Hepatocyte (in vitro differentiated cells): ENCODE data around the gene AHNAK.

ENCODE experiments used
- EZH2phosphoT487 ChIP-seq: fragments of 200-600 bp; sonication (generic); IDR thresholded peaks from one replicate; pipeline ENCODE4 v1.6.1; 2018; ENCODE audit warnings: antibody characterized with exemption, mild to moderate bottlenecking, low read depth, moderate library complexity; ENCODE audit not compliant: unreplicated experiment, severe bottlenecking
- TF ChIP-seq, protein P1 (sequence below): fragments of 200-600 bp; sonication (generic); IDR thresholded peaks from 2 replicates; pipeline ENCODE4 v1.5.1; 2016; ENCODE audit warnings: antibody characterized with exemption, mild to moderate bottlenecking; ENCODE audit not compliant: poor library complexity

DNA sequence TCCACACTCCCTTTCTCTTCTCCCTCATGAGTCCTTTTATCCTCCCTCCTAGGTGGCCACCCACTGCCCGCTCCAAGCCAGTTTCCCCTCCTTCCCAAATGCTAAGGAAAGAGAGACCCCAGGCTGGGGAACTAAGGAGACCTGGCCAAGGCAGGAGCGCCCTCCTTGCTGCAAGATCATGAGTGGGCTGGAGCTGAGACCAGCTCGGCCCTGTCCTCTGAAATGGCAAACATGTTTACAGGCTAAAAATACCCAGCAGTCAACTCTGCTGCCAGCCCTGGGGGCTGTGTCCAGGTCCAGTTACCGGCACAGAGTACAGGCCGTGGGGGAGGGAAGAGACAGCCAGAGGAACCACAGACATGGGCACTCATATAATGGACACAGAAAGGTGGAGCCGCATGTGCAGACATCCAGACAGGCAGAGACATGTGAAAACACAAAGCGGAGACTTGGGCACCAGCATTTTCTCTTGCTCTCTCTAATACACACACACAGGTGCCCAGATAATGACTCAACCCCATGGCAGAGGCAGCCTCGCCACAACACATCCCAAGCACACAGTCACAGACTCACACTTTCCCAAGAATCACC is 1.2 kb upstream of the AHNAK start:
- TF ChIP-seq, protein P1, sequence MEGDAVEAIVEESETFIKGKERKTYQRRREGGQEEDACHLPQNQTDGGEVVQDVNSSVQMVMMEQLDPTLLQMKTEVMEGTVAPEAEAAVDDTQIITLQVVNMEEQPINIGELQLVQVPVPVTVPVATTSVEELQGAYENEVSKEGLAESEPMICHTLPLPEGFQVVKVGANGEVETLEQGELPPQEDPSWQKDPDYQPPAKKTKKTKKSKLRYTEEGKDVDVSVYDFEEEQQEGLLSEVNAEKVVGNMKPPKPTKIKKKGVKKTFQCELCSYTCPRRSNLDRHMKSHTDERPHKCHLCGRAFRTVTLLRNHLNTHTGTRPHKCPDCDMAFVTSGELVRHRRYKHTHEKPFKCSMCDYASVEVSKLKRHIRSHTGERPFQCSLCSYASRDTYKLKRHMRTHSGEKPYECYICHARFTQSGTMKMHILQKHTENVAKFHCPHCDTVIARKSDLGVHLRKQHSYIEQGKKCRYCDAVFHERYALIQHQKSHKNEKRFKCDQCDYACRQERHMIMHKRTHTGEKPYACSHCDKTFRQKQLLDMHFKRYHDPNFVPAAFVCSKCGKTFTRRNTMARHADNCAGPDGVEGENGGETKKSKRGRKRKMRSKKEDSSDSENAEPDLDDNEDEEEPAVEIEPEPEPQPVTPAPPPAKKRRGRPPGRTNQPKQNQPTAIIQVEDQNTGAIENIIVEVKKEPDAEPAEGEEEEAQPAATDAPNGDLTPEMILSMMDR: no peak
- TF ChIP-seq EZH2phosphoT487: no peak
